ENCODE data around the gene IDE. TPM values are rescaled to one million over a fixed set of nuclear protein-coding genes. Genes with fewer than 3 reads are reported as not detected.
A peak's percentile ranks its signal among the peaks of the same experiment; 100 is the strongest.

Gene IDE
- total and polyA plus RNA-seq, 8 donors = 19.2 to 50.2 (median 23.1) TPM

DNA sequence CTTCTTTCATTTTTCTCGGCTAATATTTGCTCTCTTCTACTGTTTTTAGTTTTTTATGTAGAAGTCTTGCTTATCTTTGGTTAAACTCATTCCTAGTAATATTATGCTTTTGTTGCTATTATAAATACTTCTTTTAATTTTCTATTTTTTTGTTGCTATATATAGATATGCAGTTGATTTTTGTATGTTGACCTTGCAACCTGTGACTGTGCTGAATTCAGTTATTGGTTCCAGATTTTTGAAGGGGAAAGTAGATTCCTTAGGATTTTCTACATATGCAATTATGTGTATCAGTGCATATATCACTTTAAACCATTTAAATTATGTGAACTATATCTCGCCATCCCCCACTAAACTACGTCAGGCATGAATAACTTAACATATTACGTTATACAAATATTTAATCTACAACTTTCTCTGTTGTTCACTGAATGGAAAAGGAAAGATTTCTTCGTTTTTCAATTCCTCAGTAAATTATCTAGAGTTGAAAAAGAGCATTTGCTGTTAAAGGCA lies 71.5 kb downstream of the IDE start:
- no peak for ATAC-seq
- intact Hi-C loops (cut with DNase I) = no loop called here

DNA sequence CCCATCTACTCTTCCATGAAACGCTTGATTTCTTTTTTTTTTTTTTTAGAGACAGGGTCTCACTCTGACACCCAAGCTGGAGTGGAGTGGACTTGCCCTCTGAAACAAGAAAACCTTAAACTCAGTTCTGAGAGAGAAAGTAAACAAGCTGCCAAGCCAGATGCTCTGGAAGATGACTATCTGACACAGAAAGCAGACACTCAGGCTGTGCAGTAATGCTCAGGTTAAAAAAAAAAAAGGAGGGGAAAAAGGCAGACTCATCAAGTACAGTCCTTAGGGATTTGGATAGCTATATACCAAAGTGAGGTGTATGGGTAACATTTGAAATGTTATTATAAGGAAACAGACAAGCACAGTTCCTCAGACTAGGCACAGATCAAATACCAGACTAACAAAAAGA lies 80.5 kb downstream of the IDE start:
- intact Hi-C loops (cut with DNase I) = no loop called here
- Histone ChIP-seq H3K27ac (no peak overlapping the region), H3K9me3 (no peaks in the 10 kb centered on the region), H3K36me3 (peaks cover 0 to 71% of the 10 kb centered on the region in 2 donors), H3K4me3 (no peak overlapping the region), H3K27me3 (no peaks in the 10 kb centered on the region), H3K4me1 (no peaks in the 10 kb centered on the region)
- no peak for DNase-seq
- no peak for ATAC-seq
- TF ChIP-seq, protein P1, sequence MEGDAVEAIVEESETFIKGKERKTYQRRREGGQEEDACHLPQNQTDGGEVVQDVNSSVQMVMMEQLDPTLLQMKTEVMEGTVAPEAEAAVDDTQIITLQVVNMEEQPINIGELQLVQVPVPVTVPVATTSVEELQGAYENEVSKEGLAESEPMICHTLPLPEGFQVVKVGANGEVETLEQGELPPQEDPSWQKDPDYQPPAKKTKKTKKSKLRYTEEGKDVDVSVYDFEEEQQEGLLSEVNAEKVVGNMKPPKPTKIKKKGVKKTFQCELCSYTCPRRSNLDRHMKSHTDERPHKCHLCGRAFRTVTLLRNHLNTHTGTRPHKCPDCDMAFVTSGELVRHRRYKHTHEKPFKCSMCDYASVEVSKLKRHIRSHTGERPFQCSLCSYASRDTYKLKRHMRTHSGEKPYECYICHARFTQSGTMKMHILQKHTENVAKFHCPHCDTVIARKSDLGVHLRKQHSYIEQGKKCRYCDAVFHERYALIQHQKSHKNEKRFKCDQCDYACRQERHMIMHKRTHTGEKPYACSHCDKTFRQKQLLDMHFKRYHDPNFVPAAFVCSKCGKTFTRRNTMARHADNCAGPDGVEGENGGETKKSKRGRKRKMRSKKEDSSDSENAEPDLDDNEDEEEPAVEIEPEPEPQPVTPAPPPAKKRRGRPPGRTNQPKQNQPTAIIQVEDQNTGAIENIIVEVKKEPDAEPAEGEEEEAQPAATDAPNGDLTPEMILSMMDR (IDR thresholded peaks at IDR 0.05) = no peak

More for the DNA sequence above, 71.5 kb downstream of the IDE start:
- H3K36me3 ChIP-seq = peaks cover 3 to 73% of the 10 kb centered on the region in 2 donors
- no peak overlapping the region for H3K4me3 ChIP-seq
- no peaks in the 10 kb centered on the region for H3K4me1 ChIP-seq
- no peak overlapping the region for H3K27ac ChIP-seq
- no peak for DNase-seq
- no peaks in the 10 kb centered on the region for H3K9me3 ChIP-seq
- TF ChIP-seq, protein P1 (IDR thresholded peaks at IDR 0.05) = no peak
- no peaks in the 10 kb centered on the region for H3K27me3 ChIP-seq

DNA sequence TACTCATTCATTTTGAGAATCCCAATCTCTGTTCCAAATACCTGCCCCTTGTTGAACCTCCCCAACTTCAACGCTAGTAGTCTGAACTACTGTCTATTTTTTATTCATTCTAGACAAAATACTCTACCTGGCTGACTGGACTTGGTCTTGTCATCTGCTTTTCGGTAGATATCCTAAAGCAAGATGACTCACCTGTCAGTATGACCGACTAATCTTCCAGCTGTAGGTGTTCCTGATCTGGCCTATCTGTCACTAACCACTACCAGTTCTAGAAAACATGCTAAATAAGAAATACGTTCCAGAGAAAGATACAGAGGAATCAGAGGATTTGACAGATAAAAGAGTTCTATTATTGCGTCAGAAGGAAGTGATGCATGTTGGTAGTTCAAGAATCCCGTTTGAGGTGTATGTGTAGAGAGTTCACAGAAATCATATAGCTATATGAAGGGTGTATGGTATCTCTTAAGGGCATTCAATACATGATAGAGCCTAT lies 81.1 kb downstream of the IDE start:
- DNase-seq = no peak
- intact Hi-C loops (cut with DNase I) = no loop called here
- H3K4me1 ChIP-seq = no peaks in the 10 kb centered on the region
- TF ChIP-seq, protein P1 (IDR thresholded peaks at IDR 0.05) = no peak
- ATAC-seq = no peak
- no peaks in the 10 kb centered on the region for H3K9me3 ChIP-seq
- H3K4me3 ChIP-seq = no peak overlapping the region
- H3K36me3 ChIP-seq = peaks cover 0 to 74% of the 10 kb centered on the region in 2 donors
- H3K27me3 ChIP-seq = no peaks in the 10 kb centered on the region
- H3K27ac ChIP-seq = no peak overlapping the region

DNA sequence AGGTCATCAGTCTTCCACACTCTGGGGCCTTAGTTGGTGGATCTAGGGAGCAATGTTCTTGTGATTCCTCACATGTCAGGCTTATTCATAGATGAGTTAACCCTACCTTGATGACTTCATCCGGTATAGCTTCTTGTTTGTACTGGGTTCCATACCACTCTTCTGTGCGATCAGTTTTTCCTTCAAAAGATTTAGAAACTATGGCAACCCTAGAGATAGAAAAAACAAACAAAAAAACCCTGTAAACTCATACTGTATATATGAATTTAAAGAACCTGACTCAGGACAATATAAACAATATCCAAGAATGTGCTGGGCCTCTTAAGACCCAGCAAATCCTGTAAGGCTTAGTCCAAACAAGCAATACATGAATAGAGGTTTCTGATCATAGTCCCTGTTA lies 83.5 kb downstream of the IDE start:
- Histone ChIP-seq H3K4me1 (peaks cover 0 to 13% of the 10 kb centered on the region in 2 donors), H3K9me3 (no peaks in the 10 kb centered on the region), H3K4me3 (no peak overlapping the region), H3K36me3 (peaks cover 0 to 84% of the 10 kb centered on the region in 2 donors), H3K27ac (no peak overlapping the region), H3K27me3 (no peaks in the 10 kb centered on the region)
- ATAC-seq (no peak), DNase-seq (no peak)
- intact Hi-C loops (cut with DNase I) = no loop called here
- TF ChIP-seq, protein P1 (IDR thresholded peaks at IDR 0.05) = no peak

DNA sequence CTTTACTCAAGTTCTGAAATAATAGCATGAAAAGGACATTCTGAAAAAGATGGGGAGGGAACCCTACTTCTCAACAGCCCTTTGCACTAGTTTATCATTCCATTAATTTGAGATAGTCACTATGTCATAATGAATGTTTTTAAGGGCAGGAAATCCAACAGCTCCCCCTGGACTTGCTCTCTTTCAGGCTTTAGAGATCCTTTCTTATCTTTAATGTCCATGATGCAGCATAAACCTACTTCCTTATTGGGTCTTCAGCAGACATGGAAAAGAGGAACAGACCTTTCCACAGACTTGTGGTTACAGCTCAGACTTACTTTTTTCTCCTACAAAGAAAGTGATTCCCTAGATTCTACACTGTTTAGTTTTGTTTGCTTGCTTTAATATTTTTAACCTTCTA lies 87.3 kb downstream of the IDE start:
- no peak for DNase-seq
- peak; percentile 65 for ATAC-seq
- Histone ChIP-seq H3K27me3 (no peaks in the 10 kb centered on the region), H3K9me3 (no peaks in the 10 kb centered on the region), H3K4me1 (peaks cover 0 to 13% of the 10 kb centered on the region in 2 donors), H3K4me3 (no peak overlapping the region), H3K36me3 (peaks cover 0 to 93% of the 10 kb centered on the region in 2 donors), H3K27ac (peak overlapping the region in 1 of 2 donors; percentile 61)
- TF ChIP-seq, protein P1 (IDR thresholded peaks at IDR 0.05) = no peak
- intact Hi-C loops (cut with DNase I) = no loop called here

Measured in left lung (tissue), 10 donors.